ENCODE results near the gene SDHA.

DNA sequence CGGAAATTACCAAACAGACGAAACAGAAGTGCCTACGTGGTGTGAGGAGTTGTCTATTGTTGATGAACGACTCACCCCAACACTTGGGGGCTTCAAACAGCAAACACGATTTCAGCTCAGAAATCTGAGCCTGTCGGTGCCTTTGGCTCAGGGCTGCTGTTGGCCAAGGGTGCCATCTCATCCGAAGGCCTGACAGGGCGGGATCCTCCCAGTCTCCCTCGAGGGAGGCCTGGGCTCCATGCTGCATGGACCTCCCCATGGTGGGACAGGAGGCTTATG is 25.5 kb upstream of the SDHA start:
- no peak for TF ChIP-seq POLR2AphosphoS5 (IDR thresholded peaks at IDR 0.05; ENCODE audit: borderline replicate concordance, low read depth, low read length)
- no peak for TF ChIP-seq EZH2 (IDR thresholded peaks at IDR 0.05)

Data from SK-N-MC (cell line).